ENCODE measurements around the gene ANKEF1. TPM values are rescaled to one million over a fixed set of nuclear protein-coding genes. Genes with fewer than 3 reads are reported as not detected.

ANKEF1 gene
- total and polyA plus RNA-seq, 2 experiments from 2014 or later, result 4.7 to 9.7 TPM

GRCh38 chr20:9989066-9989724, 45.6 kb upstream of the ANKEF1 start:
- Histone ChIP-seq H3K27ac (ENCODE audit: low read depth) (no peak overlapping the region), H3F3A (replicated peaks; ENCODE audit: low read depth) (no peaks in the 10 kb centered on the region)
- no peaks in the 10 kb centered on the region for H3K27me3 Mint-ChIP-seq (ENCODE audit: insufficient read depth, low read depth, poor library complexity)

More at GRCh38 chr20:9989066-9989724, 45.6 kb upstream of the ANKEF1 start:
- no peak overlapping the region for H2AFZ ChIP-seq
- H3K4me3 ChIP-seq, result no peak overlapping the region
- H4K20me1 ChIP-seq (replicated peaks; ENCODE audit: insufficient read depth), result no peaks in the 10 kb centered on the region
- no peak overlapping the region for H3K4me2 ChIP-seq
- Mint-ChIP-seq H3K27ac (no peak overlapping the region), H3K4me3 (no peak overlapping the region), H3K9me3 (no peaks in the 10 kb centered on the region), H3K4me1 (no peaks in the 10 kb centered on the region), H3K36me3 (ENCODE audit: low read depth) (no peaks in the 10 kb centered on the region)
- no peaks in the 10 kb centered on the region for H3K4me1 ChIP-seq (ENCODE audit: insufficient read depth)
- ATAC-seq (no peak), DNase-seq (ENCODE audit: low spot score) (no peak)
- TF ChIP-seq ZNF331 (CRISPR knock-in tag; IDR thresholded peaks at IDR 0.05; ENCODE audit: low read depth), result no peak
- TF ChIP-seq STAT1 (IDR thresholded peaks at IDR 0.05; ENCODE audit: unreplicated experiment), result no peak
- TF ChIP-seq EZH2phosphoT487 (IDR thresholded peaks at IDR 0.05; ENCODE audit: unreplicated experiment), result no peak
- TF ChIP-seq EZH2 (IDR thresholded peaks at IDR 0.05; ENCODE audit: low read depth, unreplicated experiment), result no peak
- no peak for TF ChIP-seq CREB1 (CRISPR knock-in tag; IDR thresholded peaks at IDR 0.05; ENCODE audit: low read depth)
- TF ChIP-seq POLR2AphosphoS5 (IDR thresholded peaks at IDR 0.05; ENCODE audit: low read depth), result no peak
- TF ChIP-seq, protein P1, sequence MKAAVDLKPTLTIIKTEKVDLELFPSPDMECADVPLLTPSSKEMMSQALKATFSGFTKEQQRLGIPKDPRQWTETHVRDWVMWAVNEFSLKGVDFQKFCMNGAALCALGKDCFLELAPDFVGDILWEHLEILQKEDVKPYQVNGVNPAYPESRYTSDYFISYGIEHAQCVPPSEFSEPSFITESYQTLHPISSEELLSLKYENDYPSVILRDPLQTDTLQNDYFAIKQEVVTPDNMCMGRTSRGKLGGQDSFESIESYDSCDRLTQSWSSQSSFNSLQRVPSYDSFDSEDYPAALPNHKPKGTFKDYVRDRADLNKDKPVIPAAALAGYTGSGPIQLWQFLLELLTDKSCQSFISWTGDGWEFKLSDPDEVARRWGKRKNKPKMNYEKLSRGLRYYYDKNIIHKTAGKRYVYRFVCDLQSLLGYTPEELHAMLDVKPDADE (IDR thresholded peaks at IDR 0.05), result no peak
- TF ChIP-seq ZNF114 (CRISPR knock-in tag; IDR thresholded peaks at IDR 0.05), result no peak
- no peak for TF ChIP-seq JUNB (IDR thresholded peaks at IDR 0.05; ENCODE audit: unreplicated experiment)
- no peak for TF ChIP-seq NANOG (IDR thresholded peaks at IDR 0.05; ENCODE audit: borderline replicate concordance)
- TF ChIP-seq CTCF (conservative IDR thresholded peaks at IDR 0.05; ENCODE audit: low read depth in 2 of 2), result no peak
- TF ChIP-seq REST (IDR thresholded peaks at IDR 0.05; ENCODE audit: unreplicated experiment), result no peak
- no peak for TF ChIP-seq ZNF462 (CRISPR knock-in tag; IDR thresholded peaks at IDR 0.05)
- H3K27me3 ChIP-seq (ENCODE audit: insufficient read depth), result no peaks in the 10 kb centered on the region
- H3K36me3 ChIP-seq (ENCODE audit: insufficient read depth), result no peaks in the 10 kb centered on the region
- no peaks in the 10 kb centered on the region for H3K9me2 ChIP-seq (ENCODE audit: insufficient read depth)
- no peaks in the 10 kb centered on the region for H3K79me2 ChIP-seq (replicated peaks; ENCODE audit: insufficient read depth)
